NCI-H1930 (cell line): ENCODE data around the gene UCK1.

Source experiments
- DNase-seq, 2 experiments: peaks; one replicate each; lab custom pipeline; 2025; lab: John Stamatoyannopoulos, UW

Gene UCK1

GRCh38 chr9:131530920-131531832 lies at the start of gene UCK1:
UCK1 (minus strand) TSS chr9:131531263; CDS start chr9:131531174, 89 bp downstream.
- DNase-seq, result peak; percentile 69 to 84

DNA sequence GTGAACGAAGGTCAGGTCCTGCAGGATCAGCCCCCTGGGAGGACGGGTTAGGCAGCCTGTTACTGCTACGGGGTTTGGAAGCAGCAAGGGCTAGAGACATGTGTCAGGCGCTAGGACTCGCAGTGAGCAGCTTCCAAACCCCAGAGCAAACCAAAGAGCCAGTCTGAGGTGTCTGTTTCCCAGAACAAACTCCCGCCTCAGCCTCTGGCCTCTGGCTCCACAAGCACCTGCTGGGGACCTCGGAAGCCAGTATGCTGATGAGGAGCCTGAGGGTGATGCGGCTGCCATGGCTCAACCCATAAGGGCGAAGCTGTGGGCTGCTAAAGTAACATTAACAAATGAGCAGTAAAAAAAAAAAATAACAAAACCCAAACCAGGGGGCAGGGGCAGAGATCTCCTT lies 49.3 kb upstream of the UCK1 start:
- no peak for DNase-seq

- DNase-seq, result no peak
Observed at GRCh38 chr9:131579789-131580211, 48.7 kb upstream of the UCK1 start.

DNA sequence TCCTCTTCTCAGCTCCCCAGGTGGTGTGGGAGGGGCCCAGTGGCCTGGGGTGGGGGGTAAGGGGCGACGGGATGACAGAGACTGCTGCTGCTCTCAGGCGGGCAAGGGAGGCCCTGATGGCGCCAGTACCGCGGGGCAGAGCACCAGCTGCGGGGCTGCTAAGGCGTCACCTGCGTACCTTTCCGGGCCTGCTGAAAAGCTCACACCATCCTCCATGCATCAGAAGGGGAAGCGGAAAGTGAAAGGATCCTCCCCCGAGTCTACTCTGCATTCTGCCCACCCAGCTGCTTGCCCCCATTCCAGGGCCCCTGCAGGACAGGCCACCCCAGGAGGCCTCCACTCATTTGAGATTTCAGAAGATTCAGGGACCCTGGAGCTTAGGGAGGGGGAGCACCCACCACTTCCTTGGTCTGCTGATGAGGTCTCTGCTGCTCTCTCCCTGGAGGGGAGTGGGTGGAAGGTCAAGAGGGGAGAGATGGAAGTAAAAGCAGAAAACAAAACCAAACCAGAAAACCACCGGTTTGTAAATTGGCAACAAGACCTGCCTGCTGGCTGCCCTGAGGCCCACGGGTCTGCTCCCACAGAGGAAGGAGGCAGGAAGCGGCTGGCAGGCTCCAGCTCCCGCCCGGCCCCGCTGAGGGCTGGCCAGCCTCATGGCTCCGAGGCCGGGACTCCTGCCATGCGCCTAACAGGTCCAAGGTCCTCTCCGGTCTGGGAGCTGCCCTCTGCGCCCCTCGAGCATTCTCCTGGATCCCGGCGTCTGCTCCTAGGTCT lies 47.9 kb upstream of the UCK1 start:
- no peak for DNase-seq

GRCh38 chr9:131578021-131578420 lies 47.0 kb upstream of the UCK1 start:
- DNase-seq, result no peak

DNA sequence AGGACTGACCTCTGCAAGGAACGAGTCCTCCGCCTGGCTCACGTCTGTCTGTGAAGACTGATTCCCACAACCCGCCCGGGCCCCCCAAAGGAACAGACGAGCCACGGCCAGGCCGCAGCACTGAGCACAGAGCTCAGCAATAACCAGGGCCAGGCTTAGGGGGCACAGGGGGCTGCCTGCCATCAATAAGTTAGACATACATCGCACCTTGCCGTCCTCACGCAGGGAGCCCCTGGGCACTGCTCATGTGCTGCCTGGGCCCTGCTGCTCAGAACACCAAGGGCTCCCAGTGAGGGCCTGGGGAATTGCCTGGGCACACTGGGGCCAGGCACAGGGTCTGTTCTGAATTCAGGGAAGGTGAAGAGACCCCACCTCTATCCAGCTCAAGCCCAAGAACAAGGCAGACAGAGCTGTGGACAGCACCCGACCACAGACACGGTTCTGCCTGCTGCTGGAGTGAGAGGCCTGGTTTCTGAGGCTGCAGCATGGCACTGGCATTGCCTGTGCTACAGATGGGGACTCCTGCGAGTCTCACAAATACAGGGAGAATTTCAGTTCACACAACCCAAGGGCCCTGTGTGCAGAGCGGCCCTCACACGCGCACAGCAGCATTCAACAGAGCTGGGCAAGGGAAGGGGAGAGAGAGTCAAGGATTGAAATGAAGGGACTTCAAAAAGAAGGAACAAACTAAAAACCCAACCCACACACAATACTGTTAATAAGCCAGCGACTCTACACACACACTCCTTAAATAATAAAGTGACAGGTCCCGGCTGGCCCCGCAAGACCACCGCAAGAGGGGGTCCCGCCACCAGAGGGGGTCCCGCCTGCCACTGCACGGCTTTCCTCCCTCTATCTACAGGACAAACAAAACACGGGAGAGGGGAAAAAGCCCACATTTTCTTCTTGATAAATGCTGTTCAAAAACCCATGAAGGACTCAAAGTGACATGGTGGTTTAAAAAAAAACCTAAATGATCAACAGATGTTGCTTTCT lies 46.2 kb upstream of the UCK1 start:
- no peak for DNase-seq

DNA sequence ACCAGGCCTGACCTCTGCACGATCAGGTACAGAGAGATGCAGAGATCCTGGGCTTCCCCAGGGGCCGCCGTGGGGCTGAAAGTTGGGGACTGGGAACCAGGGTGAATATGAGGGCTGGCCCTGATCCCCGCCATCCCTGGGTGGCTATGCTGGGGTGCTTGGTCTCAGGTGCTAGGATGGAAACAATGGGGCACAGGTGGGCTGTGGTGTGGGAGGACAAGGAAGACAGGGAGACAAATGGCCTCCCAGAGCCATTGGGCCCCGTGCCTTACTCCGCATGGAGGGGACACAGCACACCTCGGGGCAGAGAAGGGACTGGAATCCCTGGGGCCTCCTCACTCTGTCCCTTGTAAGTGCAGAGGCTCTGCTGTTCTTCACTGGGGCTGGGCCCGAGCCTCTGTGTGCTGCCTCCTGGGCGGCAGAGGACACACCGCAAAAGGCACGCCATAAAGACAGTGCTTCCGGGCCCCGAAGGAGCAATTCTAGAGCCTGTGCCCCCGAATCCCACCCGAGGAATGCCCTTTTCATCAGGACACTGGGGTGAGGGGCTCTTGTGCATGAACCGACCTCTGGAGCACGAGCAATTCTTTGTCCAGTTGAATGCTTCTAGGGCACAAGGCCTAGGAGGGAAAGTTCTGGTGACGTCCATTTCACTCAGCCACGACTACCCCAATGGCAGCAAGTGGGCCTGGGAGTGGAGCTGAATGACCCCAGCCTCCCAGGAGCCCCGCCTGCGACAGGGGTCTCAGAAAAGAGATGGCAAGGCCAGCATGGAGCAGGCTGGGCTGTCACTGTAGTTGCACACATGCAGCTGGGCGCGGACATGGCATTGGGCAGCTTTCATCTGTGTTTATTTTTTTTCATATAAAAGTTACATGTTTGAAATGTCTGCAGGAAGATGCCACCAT lies 45.1 kb upstream of the UCK1 start:
- DNase-seq, result no peak

- DNase-seq, result no peak
Observed at GRCh38 chr9:131574730-131575640, 43.9 kb upstream of the UCK1 start.

DNA sequence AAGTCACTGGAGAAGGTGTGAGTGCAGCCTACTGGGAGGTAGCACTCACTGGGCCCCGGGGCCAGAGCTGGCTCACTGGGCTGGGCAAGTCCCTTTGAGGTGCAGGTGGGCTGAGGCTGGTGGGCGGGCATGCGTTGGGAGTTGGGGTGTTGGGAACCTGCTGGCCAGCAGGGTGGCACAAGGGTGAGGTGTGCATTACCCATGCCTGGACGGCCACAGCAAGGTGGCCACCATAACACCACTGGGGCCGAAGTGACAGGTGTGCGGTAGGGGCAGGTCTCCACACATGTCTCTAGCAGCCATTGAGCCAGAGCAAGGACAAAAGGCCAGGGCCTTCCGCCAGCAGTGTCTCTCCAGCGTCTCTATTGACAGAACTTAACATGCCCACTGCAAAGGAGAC lies 36.8 kb upstream of the UCK1 start:
- DNase-seq, result no peak

DNA sequence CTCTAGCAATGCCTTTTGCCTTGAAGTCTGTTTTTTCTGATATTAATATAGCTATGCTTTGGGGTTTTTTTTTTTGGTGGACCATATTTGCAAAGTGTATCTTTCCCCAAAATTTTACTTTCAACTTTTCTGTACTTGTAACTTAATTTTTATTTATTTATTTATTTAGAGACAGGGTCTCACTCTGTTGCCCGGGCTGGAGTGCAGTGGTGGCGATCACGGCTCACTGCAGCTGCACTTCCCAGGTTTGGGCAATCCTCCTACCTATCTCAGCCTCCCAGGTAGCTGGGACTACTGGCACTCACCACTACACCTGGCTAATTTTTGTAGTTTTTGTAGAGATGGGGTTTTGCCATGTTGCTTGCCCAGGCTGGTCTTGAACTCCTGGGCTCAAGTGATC lies 35.1 kb upstream of the UCK1 start:
- no peak for DNase-seq

DNA sequence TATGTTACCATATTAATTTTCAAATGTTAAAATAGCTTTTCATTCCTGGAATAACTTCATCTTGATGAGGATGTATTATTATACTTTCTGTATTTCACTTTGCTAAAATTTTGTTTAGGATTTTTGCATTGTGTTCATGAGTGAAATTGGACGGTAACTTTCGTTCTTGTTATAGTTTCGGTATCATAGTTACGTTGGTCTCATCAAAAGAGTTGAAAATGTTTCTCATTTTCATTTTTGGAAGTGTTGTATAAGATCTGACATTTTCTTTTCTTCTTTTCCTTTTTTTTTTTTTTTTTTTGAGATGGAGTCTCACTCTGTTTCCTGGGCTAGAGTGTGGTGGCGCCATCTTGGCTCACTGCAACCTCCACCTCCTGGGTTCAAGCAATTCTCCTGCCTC lies 34.3 kb upstream of the UCK1 start:
- no peak for DNase-seq

- no peak for DNase-seq
Observed at GRCh38 chr9:131562032-131562959, 31.2 kb upstream of the UCK1 start.

GRCh38 chr9:131559421-131560000 lies 28.4 kb upstream of the UCK1 start:
- no peak for DNase-seq

- DNase-seq, result no peak
Observed at GRCh38 chr9:131557855-131558548, 26.9 kb upstream of the UCK1 start.

GRCh38 chr9:131555841-131556673 lies 25.0 kb upstream of the UCK1 start:
- DNase-seq, result no peak

DNA sequence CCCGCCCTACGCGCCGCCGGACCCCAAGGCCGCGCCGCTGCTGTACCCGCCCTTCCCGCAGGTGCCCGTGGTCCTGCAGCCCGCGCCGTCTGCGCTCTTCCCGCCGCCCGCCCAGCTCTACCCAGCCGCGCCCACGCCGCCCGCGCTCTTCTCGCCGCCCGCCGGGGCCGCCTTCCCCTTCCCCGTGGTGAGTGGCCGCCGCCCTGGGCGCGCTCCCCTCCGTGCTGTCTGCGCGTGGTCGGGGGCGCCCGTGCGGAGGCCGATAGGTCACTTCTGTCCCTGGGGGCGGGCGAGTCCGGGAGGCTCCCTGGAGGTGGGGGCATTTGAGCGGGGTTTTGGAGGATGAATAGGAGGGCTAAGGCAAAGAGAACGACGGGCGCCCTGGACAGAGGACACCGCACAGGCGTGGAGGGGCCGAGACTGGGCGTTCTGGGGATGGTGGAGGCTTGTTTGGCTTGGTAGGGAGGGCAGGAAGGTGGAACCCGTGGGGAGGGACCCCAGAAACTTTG lies 23.8 kb upstream of the UCK1 start:
- no peak for DNase-seq
